ENCODE results near the gene SERBP1.
A peak's percentile ranks its signal among the peaks of the same experiment; 100 is the strongest.
"Not testable (repeated sequence)": the region's sequence is repeated elsewhere in the genome, so short reads cannot be mapped to it uniquely, and the experiment has no call there.

SERBP1 gene

GRCh38 chr1:67439277-67440029 is 9.3 kb upstream of the SERBP1 start:
- DNase-seq, result no peak

- DNase-seq, result no peak
Observed at GRCh38 chr1:67437961-67438360, 7.8 kb upstream of the SERBP1 start.

- DNase-seq, result no peak
Observed at GRCh38 chr1:67436511-67437055, 6.4 kb upstream of the SERBP1 start.

- no peak for DNase-seq
Observed at GRCh38 chr1:67434491-67434890, 4.3 kb upstream of the SERBP1 start.

GRCh38 chr1:67433837-67434236 is 3.6 kb upstream of the SERBP1 start:
- no peak for DNase-seq

GRCh38 chr1:67432745-67433144 is 2.5 kb upstream of the SERBP1 start:
- DNase-seq, result no peak

GRCh38 chr1:67431869-67432578 is 1.8 kb upstream of the SERBP1 start:
- DNase-seq, result no peak

GRCh38 chr1:67431156-67431765 is 1.1 kb upstream of the SERBP1 start:
- no peak for DNase-seq

- peak in 1 of 2 experiments; percentile 16 for DNase-seq
Observed at GRCh38 chr1:67429528-67430357, 459 bp downstream of the SERBP1 start.

GRCh38 chr1:67429011-67429527 is 1.1 kb downstream of the SERBP1 start:
- DNase-seq, result no peak

GRCh38 chr1:67427947-67428346 is 2.3 kb downstream of the SERBP1 start:
- DNase-seq, result no peak

GRCh38 chr1:67427465-67427864 is 2.7 kb downstream of the SERBP1 start:
- no peak for DNase-seq

- DNase-seq, result no peak
Observed at GRCh38 chr1:67420835-67421492, 9.2 kb downstream of the SERBP1 start.

- DNase-seq, result no peak
Observed at GRCh38 chr1:67418839-67419586, 11.2 kb downstream of the SERBP1 start.

- DNase-seq, result not testable (repeated sequence)
Observed at GRCh38 chr1:67417733-67418132, 12.5 kb downstream of the SERBP1 start.

GRCh38 chr1:67415041-67415440 is 15.2 kb downstream of the SERBP1 start:
- DNase-seq, result no peak

GRCh38 chr1:67414574-67414973 is 15.6 kb downstream of the SERBP1 start:
- DNase-seq, result no peak

GRCh38 chr1:67413101-67413500 is 17.1 kb downstream of the SERBP1 start:
- DNase-seq, result not testable (repeated sequence)

GRCh38 chr1:67408148-67408547 is 22.1 kb downstream of the SERBP1 start:
- no peak for DNase-seq

- DNase-seq, result no peak
Observed at GRCh38 chr1:67407498-67407897, 22.7 kb downstream of the SERBP1 start.

Measured in NCI-H446 (cell line).